GM18873 (cell line): ENCODE measurements around the gene GNG4.
"Not testable (repeated sequence)": the region's sequence is repeated elsewhere in the genome, so short reads cannot be mapped to it uniquely, and the experiment has no call there.

Experiments used
- ATAC-seq: cut with Tn5 transposase; IDR thresholded peaks from one replicate; pipeline ENCODE4 v1.9.1; 2021; ENCODE audit warnings: mild to moderate bottlenecking, moderate library complexity, moderate number of reproducible peaks; ENCODE audit not compliant: unreplicated experiment, low FRiP score

GNG4 gene

DNA sequence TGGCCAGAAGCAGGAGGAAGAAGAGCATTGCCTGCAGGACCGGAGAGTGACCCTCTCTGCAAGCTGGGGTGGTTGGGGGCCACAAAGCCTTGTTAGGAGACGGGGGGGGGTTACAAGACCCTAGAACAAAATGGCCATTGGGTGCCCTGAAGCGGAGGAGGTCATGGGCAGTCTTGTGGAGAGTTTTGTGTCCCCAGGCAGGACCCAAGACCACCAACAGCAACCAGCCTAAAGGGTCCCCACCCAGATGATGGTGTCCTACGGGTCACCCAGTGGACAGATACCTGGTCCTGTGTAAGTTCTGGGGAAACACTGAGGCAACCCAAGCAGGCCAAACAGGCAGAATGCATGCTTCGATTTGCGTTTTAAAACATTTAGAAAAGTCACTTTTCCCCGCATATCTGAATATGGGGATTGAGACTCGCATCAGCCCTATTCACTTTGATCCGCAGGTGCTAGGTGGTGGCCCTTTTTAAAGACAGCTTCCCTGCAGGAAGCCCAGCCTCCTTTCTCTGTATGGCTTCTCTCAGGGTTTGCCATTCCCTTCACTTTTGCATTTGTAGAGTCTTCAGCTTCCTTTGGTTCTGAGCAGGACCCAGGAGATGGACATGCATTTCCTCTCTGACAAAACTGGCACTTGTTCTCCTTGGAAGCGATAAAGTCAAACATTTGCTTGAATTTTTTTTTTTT, 21.1 kb downstream of the GNG4 start:
- ATAC-seq: no peak

DNA sequence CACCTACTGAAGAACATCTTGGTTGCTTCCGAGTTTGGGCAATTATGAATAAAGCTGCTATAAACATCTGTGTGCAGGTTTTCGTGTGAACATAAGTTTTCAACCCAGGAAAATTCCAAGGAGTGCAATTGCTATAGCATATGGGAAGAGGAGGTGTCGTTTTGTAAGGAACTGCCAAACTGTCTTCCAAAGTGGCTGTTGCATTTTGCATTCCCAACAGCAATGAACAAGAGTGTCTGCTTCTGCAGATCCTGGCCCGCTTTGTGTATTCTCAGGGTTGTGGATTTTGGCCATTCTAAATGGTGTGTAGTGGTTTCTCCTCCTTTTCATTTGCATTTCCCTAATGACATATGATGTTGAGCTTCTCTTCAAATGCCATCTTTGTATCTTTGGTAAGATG, 23.8 kb downstream of the GNG4 start:
- ATAC-seq: no peak

DNA sequence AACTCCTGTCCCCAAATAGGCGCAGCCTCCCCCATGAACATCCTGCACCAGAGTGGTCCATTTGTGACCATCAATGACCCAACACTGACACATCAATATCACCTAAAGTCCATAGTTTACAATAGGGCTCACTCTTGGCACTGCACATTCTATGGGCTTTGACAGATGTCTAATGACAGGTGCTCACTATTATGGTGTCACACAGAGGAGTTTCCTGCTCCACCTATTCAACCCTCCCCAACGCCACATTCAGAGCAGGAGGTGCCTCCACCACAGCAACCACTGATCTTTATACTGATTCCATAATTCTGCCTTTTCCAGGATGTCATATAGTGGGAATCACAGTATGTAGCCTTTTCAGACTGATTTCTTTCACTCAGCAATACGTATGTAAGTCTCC, 24.2 kb downstream of the GNG4 start:
- ATAC-seq: no peak

DNA sequence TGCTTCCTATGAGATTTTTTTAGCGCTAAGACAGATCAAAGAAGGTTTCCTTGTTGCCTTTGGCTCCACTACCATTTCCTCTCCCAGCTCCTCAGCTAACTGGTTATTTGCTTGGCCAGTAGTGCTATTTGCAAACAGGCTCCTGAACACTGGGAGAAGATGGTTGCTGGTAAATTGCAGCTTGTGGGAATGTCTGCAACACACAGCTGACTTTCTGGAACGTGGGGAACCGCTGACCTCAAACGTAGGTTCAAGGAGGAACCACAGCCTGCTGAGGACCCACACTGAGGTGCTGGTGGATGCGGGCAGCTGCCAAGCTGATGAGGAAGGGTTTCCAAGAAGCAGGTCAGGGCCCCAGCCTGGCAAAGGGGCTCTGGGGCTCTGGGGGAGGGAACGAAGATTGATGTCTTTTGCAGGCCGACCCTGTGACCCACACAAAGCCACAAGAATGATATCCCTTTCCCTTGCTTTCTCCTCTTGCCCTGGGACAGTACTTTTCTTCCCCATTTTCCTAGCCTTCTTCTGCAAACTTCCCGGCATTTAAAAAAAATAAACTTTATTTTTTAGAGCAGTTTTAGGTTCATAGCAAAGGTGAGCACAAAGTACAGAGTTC, 24.8 kb downstream of the GNG4 start:
- no peak for ATAC-seq

DNA sequence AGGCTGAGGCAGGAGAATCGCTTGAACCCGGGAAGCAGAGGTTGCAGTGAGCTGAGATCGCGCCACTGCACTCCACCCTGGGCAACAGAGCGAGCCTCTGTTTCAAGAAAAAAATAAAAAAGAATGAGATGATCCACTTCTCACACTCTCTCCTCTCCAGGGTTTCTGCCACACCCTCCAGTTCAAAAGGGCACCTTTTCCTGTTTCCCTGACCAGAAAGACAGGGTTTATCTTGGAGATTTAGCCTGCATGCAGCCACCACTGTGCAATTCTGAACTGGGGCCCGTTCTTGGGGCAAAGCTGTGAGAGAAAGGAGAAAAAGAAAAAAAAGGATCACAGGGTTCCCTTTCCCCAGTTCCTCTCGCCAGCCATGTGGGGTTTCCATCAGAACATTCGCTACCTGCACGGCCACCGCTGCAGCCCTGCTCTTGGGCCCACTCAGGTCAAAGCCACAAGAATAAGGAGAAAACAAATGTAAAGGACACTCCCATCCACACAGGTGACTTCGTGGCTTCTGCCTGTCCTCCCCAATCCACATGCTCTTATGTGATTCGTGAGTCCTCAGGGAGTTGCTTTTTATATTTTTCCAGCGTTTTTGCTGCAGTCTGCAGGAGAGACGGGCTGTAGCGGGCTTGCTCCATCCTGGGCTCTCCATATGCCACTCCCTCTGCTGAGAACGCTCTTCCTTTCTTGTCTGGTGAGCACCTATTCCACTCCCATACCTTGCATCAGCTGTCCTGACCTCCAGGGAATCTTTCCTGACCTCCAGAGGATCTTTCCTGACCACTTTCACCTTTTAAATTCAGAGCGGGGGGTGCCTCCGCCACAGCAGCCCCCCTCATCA, 26.4 kb downstream of the GNG4 start:
- ATAC-seq: no peak

DNA sequence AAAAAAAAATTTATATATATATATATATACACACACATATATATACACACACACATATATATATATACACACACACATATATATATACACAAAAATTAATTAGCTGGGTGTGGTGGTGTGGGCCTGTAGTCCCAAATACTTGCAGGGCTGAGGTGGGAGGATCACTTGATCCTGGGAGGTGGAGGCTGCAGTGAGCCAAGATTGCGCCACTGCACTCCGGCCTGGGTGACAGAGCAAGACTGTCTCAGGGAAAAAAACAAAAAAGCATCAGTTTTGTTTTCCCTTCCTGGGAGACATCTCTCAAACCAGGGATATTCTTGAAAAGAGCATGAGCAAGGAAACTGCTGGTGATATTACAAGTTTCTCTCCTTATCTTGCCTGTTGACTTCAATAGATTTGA, 30.4 kb downstream of the GNG4 start:
- not testable (repeated sequence) for ATAC-seq

DNA sequence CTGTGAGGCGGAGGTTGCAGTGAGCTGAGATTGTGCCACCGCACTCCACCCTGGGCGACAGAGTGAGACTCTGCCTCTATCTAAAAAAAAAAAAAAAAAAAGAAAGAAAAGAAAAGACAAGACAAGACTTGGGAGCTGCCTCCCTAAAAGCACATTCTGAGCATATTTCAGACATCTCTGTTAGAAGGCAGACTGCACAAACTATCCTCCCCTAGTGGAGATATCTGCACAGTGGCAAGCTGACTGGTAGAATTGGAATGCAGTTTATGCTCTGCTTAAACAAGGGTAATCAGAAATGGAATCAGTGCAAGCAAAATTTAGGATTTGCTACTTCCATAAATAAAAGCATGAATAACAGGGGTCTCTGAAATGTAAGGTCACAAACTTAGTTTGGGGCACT, 31.8 kb downstream of the GNG4 start:
- no peak for ATAC-seq

DNA sequence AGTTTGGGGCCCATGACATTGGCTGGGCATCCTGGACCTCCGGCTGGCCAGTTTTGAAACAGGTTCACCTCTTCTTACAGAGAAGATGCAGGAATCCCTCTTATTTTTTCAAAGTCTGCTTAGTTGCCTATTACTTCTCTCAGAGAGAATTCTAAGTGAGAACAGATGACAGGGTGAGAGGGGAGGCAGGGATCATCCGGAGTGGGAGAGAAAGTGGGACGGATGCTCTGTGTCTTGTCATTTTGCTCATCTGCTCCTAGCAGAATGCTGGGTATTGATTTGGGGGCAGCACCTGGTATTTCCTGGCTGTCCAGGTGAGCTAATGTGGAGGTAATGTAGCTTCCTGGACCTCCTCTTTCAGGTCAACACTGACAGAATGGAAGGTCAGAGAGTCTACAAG, 32.4 kb downstream of the GNG4 start:
- ATAC-seq: no peak

DNA sequence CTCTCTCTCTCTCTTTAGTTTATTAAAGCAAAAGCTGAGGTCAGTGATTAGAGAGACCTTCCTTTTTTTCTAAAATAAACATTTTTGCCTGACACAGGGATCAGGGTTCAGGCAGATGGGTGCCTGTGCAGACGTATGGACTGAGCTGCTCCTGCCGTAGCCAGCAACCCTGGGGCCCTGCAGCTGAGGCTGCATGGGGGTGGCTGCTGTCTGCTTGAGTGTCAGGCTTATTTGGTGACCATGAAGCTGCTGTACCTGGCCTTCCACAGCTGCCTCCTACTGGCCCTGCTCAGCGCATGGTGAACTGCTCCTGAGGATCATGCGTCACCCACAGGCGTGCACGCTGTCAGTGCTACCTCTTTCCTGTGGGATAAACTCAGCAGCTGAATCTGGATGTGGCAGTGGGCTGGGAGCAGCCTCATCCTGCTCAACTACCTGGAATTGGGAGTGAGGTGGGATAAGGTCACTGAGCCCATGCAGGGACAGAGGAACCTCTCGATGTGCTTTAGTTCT, 35.1 kb downstream of the GNG4 start:
- ATAC-seq: no peak

DNA sequence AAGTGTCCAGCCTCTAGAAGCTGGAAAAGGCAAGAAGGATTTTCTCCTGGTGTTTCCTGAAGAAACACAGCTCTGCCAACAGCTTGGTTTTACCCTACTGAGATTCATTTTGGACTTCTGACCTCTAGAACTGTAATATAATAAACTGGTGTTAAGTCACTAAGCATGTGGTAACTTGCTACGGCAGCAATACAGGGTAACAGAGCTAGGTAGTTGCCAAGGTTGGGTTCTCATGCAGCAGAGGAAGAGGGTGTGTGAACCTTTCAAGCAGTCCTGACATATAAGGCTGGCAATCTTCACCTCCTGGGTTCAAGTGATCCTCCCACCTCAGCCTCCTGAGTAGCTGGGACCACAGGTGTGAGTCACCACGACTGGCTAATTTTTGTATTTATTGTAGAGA, 36.0 kb downstream of the GNG4 start:
- ATAC-seq: no peak

DNA sequence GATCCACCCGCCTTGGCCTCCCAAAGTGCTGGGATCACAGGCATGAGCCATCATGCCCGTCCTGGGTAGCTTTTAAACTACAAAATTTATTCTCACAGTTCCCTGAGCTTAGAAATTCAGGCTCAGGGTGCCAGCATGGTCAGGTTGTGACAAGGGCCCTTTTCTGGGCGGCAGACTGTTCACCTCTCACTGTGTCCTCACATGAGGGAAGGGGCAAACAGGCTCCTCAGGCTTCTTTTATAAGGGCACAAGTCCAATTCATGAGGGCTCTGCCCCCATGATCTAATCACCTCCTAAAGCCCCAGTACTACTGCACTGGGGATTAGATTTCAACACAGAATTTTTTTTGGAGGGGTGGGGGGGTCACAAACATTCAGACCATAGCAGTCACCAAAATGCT, 36.8 kb downstream of the GNG4 start:
- no peak for ATAC-seq

DNA sequence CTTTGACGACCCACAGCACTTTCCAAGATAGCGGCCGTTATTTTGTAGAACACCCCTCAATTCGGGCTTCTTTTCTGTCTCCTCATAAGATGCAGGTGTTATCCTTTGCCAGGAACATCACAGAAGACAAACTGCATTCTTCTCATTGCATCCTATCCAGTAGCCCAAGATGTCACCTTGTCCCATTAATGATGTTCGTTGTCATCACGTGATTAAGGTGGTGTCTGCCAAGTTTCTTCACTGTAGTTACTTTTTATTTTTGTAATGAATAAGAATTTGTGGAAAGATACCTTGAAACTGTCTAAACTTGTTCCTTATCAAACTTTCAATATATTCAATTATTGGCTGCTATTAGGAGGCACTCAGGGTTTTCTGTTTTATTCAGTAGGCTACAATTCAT, 39.4 kb downstream of the GNG4 start:
- ATAC-seq: no peak

DNA sequence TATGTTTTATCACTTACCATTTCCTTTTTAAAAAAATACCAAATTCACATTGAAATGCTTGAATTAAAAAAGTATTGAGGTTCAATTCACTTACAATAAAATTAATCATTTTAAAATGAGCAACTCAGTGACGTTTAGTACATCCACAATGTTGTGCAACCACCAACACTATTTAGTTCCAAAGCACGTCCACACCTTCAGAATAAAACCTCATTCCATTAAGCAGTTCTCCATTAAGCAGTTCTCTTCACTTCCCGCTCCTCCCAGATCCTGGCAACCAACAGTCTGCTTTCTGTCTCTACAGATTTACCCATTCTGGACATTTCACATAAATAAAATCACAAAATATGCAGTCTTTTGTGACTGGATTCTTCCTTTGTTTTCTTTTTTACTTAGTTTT, 41.3 kb downstream of the GNG4 start:
- no peak for ATAC-seq

DNA sequence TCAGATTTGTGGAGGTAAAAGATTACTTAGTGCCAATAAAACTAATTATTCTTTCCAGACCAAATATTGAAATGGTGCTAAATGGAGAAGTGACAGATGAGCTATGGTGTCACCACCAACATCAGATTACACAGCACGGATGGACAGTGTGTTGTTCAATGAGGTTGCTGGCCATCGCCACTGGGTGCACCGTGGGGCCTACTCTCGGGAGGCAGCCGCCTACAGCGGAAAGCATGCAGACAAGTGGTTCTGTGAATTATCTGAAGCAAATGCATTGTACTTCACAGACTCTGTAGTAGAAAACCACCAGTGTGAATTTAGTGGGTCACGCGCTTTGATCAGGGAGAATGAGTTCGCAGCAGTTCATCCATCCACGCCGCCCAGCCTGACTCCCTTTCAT, 42.3 kb downstream of the GNG4 start:
- ATAC-seq: no peak

DNA sequence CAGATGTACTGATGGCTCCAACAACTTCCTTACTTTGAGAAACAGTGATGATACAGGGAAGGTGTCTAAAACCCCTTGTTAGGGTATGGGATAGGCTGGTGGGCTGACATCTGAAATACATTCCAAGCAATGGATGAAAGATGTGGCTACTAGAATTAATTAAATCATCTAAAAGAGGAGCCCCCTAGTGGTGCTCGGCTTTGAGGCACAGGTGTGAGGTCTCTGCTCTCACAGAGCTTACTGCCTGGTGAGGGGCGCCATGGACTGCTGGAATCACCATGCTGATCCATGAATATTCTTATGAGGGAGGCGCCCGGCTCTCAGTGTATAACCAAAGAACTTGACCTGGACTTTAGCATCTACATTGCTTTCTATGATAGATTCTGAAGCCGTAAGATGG, 48.5 kb downstream of the GNG4 start:
- no peak for ATAC-seq

DNA sequence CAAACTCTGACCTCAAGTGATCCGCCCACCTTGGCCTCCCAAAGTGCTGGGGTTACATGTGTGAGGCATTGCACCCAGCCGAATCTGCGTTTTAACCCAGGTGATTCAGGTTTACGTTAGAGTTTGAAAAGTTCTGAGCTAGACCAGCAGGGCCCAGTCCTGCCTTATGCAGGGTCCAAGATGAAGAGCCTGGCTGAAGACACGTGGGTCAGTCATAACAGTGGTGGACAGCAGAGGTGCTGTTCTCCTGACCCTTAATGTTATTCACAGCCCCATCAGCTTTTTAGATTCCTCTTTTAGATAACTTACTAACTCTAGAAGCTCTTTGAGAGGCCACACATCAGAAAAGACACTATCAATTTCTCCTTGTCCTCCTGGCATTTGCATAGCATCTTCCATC, 50.0 kb downstream of the GNG4 start:
- ATAC-seq: no peak

DNA sequence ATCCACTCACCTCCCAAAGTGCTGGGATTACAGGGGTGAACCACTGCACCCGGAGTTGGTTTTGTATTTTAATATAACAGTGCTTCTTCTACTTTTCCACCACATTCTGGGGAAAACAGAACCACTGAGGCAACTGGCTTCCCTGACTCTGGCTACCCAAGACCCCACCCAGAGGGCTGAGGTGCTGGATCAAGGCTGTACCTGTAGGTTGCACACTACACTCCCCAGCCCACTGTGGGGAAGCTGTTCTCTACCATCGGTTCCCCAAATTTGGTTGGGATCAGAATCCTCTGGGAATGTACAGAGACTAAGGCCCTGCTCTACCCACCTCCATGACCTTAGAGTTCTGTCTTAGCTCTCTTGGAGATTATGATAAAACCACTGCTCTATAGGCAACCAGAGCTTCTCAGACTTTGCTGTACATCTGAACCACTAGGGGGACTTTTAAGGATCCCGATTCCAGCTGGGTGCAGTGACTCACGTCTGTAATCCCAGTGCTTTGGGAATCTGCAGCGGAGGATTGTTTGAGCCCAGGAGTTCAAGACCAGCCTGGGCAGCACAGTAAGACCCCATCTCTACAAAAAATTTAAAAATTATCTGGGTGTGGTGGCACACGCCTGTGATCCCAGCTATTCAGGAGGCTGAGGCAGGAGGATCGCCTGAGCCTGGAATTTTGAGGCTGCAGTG, 51.6 kb downstream of the GNG4 start:
- no peak for ATAC-seq

DNA sequence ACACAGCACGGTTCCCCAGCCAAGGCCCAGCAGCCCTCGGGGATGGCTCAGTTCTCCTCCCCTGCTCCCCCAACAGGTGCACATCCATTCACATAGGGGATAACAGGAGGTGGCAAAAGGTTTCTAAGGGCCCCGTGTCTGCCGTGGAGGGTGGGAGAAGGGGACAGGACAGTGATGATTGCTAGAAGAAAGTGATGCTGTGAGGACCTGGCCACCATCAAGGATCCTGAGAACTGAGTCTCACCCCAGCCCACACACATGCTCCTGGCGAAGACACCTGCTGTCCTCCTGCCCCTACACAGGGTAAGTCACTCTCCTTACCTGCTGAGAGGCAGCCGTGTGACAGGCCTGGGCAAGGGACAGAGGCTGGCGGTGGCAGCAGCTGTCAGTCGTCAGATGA, 54.5 kb downstream of the GNG4 start:
- ATAC-seq: no peak

DNA sequence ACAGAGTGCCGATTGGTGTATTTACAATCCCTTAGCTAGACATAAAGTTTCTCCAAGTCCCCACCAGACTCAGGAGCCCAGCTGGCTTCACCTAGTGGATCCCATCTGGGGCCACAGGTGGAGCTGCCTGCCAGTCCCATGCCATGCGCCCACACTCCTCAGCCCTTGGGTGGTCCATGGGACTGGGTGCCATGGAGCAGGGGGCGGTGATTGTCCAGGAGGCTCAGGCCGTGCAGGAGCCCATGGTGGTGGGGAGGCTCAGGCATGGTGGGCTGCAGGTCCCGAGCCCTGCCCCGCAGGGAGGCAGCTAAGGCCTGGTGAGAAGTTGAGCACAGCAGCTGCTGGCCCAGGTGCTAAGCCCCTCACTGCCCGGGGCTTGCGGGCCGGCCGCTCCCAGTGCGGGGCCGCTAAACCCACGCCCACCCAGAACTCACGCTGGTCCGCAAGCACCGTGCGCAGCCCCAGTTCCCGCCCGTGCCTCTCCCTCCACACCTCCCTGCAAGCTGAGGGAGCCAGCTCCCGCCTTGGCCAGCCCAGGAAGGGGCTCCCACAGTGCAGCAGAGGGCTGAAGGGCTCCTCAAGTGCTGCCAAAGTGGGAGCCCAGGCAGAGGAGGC, 55.2 kb downstream of the GNG4 start:
- not testable (repeated sequence) for ATAC-seq

DNA sequence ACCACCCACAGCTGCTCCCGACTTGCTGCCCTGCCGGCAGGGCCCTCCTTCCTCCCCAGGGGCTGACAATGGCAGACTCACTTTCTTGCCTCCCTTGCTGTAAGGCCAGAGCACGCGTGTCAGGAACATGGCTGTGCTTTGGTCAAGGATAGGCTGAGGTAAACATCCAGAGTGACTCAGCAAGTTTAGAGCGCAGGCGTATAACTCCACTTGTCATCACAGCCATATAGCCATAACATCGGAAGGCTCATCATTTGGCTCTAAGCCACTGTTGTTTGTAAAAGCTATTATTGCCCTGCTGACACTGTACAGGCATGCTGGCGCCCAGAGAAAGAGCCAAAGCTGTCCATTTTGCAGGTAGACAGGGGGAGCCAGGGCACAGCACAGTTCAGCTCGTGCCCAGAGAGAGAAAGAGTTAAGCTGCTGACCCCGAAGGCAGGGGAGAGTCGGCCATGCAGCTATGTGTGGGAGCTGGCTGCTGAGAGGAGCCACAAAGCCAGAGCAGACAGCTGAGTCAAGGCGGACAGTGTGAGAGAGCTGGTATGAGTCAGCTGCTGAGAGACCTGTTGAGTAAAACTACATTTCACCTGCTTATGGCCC, 60.6 kb downstream of the GNG4 start:
- ATAC-seq: no peak
